ENCODE data around the gene PTPN20.

PTPN20 gene

GRCh38 chr10:47023237-47024045 is 112.2 kb downstream of the PTPN20 start:
- H3K4me3 ChIP-seq (replicated peaks; ENCODE audit: insufficient read depth, low read length): no peak overlapping the region
- H3K27ac ChIP-seq (replicated peaks): no peak overlapping the region
- no peak for DNase-seq (ENCODE audit: low read depth in 1 of 2, low spot score in 1 of 2)
- no peaks in the 10 kb centered on the region for H3K27me3 ChIP-seq (ENCODE audit: insufficient read depth, poor library complexity, severe bottlenecking)
- no peak for TF ChIP-seq GABPA (IDR thresholded peaks at IDR 0.05; ENCODE audit: low read depth)
- no peak for TF ChIP-seq POLR2AphosphoS5 (IDR thresholded peaks at IDR 0.05; ENCODE audit: low read depth)

GRCh38 chr10:47024046-47024322 is 112.8 kb downstream of the PTPN20 start:
- TF ChIP-seq SPI1 (IDR thresholded peaks at IDR 0.05; ENCODE audit: borderline replicate concordance, low read depth) (no peak), CTCF (IDR thresholded peaks at IDR 0.05; ENCODE audit: insufficient read depth, low read length) (no peak), REST (IDR thresholded peaks at IDR 0.05; ENCODE audit: insufficient replicate concordance, low read depth) (no peak), POLR2AphosphoS5 (IDR thresholded peaks at IDR 0.05; ENCODE audit: low read depth) (no peak), GABPA (IDR thresholded peaks at IDR 0.05; ENCODE audit: low read depth) (no peak)
- no peak overlapping the region for H3K27ac ChIP-seq (replicated peaks)
- DNase-seq (ENCODE audit: low read depth in 1 of 2, low spot score in 1 of 2): no peak
- H3K4me3 ChIP-seq (replicated peaks; ENCODE audit: insufficient read depth, low read length): no peak overlapping the region
- no peaks in the 10 kb centered on the region for H3K27me3 ChIP-seq (ENCODE audit: insufficient read depth, poor library complexity, severe bottlenecking)

GRCh38 chr10:47024399-47025252 is 113.4 kb downstream of the PTPN20 start:
- peak; percentile 48 to 52 for DNase-seq (ENCODE audit: low read depth in 1 of 2, low spot score in 1 of 2)
- no peaks in the 10 kb centered on the region for H3K27me3 ChIP-seq (ENCODE audit: insufficient read depth, poor library complexity, severe bottlenecking)
- no peak overlapping the region for H3K4me3 ChIP-seq (replicated peaks; ENCODE audit: insufficient read depth, low read length)
- no peak overlapping the region for H3K27ac ChIP-seq (replicated peaks)
- TF ChIP-seq GABPA (IDR thresholded peaks at IDR 0.05; ENCODE audit: low read depth) (no peak), POLR2AphosphoS5 (IDR thresholded peaks at IDR 0.05; ENCODE audit: low read depth) (no peak), CTCF (IDR thresholded peaks at IDR 0.05; ENCODE audit: insufficient read depth, low read length) (peak; percentile 96)

GRCh38 chr10:47025253-47025539 is 114.0 kb downstream of the PTPN20 start:
- H3K27me3 ChIP-seq (ENCODE audit: insufficient read depth, poor library complexity, severe bottlenecking): no peaks in the 10 kb centered on the region
- no peak overlapping the region for H3K27ac ChIP-seq (replicated peaks)
- H3K4me3 ChIP-seq (replicated peaks; ENCODE audit: insufficient read depth, low read length): no peak overlapping the region
- no peak for TF ChIP-seq GABPA (IDR thresholded peaks at IDR 0.05; ENCODE audit: low read depth)
- no peak for TF ChIP-seq CTCF (IDR thresholded peaks at IDR 0.05; ENCODE audit: insufficient read depth, low read length)
- TF ChIP-seq SPI1 (IDR thresholded peaks at IDR 0.05; ENCODE audit: borderline replicate concordance, low read depth): no peak
- no peak for DNase-seq (ENCODE audit: low read depth in 1 of 2, low spot score in 1 of 2)

Data from HL-60 (cell line).